GM21576 (cell line): ENCODE measurements around the gene VAV1.

Experiments used
- ATAC-seq: cut with Tn5 transposase; IDR thresholded peaks from one replicate; pipeline ENCODE4 v1.9.1; 2021; ENCODE audit warnings: mild to moderate bottlenecking, moderate library complexity; ENCODE audit not compliant: unreplicated experiment

VAV1 gene

DNA sequence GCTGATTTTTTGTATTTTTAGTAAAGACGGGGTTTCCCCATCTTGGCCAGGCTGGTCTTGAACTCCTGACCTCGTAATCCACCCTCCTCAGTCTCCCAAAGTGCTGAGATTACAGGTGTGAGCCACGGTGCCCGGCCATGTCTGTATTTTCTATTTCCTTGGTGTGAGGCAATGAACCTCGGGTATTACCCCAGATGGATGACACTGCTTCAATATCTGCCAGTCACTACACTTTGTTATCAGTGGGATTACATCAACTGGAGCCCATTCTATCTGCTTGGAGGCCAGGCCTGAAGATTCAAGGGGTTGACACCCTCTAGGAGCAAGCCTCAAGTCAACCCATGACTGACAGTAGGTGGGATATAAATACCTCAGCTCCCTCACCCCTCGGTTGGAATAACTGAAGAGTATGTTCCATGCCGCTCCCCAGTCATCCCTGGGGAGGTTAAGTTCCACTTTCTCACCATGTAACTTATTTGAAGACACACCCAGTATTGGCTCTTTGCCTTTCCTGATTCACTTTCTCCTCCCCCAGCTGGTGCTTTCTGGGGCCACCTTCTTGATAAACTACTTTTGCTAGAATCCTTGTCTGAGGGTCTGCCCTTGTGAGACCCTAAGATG, 113.9 kb downstream of the VAV1 start:
- no peak for ATAC-seq

DNA sequence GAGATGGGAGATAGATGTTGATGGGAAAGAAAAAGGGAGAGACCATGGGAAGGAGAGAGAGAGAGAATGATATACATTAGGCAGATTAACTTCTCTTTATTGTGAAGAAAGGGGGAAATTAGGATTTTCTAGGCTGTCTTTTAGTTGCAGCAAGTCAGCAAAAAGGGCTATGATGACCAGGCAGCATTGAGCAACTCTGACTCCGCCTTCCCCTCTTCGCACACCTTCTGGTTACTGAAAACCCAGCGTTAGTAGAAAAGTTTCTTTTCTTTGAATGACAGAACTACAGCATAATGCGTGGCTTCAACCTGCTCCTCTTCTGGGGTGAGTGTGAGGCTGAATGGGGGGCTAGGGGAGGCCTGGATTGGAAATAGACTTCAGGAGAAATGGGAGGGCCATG, 114.8 kb downstream of the VAV1 start, which contains the start of gene ADGRE1:
ADGRE1 (plus strand) TSS at position 264 of the 400 bp plus-strand sequence; CDS start at position 294, 30 bp downstream.
- no peak for ATAC-seq

DNA sequence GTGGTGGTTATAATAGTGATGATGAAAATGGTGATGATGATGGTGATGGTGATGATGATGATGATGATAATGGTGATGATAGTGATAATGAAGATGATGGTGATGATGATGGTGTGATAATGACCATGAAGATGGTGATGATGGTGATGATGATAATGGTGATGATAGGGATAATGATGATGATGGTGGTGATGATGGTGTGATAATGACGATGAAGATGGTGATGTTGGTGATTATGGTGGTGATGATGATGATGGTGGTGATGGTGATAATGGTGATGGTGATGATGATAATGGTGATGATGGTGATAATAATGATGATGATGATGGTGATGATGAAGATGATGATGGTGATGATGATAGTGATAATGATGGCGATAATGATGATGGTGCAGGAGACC, 116.5 kb downstream of the VAV1 start:
- no peak for ATAC-seq

DNA sequence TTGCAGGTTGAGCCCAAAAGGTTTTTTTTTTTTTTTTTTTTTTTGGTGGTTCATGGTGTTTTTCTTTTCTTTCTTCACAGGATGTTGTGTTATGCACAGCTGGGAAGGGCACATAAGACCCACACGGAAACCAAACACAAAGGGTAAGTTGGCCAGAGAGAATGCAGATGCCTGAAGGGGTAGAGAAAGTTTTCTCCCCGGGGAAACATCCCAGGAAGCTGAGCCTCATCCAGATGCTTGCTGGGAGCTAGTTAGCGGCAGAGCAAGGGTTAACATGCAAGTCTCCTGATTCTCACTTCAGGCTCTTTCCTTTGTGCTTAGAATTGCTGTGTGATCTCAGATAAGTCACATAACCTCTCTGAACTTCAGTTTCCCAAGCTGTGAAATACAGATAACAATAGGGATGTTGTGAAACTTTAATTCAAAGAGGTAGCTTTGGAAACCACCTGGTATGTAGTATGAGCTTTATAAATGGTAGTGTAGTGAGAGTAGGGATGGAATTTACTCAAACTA, 117.9 kb downstream of the VAV1 start:
- ATAC-seq, result no peak

DNA sequence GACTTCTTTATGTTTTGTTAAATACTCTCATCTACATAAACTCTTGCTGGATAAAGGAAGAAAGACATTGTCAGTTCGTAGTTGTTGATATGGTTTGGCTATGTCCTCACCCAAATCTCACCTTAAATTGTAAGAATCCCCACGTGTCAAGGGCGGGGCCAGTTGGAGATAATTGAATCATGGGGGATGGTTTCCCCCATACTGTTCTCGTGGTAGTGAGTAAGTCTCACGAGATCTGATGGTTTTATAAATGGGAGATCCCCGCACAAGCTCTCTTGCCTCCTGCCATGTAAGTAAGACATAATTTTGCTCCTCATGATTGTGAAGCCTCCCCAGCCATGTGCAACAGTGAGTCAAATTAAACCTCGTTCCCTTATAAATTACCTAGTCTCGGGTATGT, 118.4 kb downstream of the VAV1 start:
- ATAC-seq, result no peak

DNA sequence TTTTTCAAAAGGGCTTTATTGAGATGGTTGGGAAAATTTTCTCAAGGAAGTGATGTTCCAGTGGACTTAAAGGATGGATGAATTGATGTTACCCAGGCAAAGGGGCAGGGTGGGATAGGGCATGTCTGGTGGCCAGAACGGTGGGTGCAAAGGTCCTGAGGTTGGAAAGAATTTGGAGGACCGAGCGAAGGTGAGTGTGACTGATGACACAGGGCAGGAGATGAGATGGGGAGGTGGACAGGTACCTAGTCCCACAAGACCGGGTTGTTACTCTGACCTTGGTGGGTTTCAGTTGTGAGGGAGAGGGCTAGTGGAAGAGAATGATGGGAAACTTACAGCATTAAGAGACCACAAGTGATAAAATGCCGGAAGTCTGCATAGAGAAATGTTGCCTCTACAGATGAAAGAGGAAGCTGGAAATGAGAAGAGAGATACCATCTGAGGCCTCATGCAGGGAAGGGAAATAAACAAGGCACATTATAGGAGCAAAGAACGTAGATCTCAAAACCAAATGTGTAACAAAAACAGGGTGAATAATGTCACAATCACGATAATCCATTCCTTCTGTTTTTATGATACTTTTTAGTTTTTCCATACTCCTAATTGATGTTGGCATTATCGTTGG, 119.4 kb downstream of the VAV1 start:
- ATAC-seq, result no peak

DNA sequence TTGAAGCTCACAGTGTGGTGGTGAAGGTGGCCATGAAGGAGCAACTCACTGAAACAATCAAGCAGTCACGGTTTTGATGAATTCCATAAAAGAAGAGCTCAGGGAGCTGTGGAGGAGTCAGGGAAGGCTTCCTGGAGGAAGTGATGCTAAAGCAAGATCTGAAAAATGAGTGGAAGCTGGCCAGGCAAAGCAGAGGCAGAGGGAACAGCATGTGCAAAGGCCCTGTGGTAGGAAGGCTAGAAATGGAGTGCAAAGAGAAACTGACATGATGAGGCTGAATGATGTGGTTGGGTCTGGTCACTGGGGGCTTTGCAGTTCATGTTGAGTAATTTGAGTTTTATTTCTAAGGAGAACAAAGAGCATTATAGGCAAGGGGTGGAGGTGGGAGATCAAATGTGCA, 121.8 kb downstream of the VAV1 start:
- no peak for ATAC-seq

DNA sequence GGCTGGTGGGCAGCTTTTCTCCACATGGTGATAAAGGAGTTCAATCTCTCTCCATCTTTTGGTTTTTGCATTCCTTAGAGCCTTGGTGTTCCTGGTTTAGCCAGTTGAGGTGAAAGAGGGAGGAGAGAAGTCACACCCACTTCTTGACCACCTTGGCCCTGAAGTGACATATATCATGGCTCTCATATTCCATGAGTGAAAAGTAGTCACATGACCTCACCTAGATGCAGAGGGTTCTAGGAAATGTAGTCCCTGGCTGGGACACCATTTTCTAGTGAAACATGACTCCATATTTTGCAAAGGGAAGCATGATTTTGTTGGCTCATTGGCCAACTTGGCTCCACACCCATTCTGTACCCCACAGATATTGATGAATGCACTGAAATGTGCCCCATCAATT, 130.9 kb downstream of the VAV1 start:
- ATAC-seq, result no peak

DNA sequence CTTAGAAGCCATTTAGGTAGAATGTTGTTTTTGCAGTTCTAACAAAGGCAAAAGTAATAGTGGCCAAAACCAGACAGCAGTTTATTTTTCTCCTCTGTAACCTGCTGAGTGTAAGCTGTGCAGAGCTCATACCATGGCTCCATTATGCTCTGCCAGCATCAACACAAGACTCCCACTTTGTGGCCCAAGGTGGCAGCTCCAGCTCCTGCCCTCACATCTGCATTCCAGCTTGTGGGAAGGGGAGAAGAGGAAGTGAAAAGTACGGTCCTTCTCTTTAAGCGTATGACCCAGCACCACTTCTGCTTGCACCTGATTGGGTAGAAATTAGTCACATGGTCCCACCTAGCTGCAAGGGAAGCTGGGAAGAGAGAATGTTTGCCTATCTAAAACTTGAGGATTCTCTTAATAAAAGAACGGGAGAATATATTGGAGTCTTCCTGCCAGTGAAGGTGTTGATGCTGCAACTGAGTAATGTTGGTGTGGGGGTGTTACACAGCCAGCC, 134.1 kb downstream of the VAV1 start:
- no peak for ATAC-seq
